Suppressor macrophage treated with lipopolysaccharide for 1 hour (primary cell): ENCODE data around the gene RANBP1.
"Not testable (repeated sequence)": the region's sequence is repeated elsewhere in the genome, so short reads cannot be mapped to it uniquely, and the experiment has no call there.

Source experiments
- DNase-seq, 3 donors: peaks; one replicate each; pipeline ENCODE4 v3.0.0-alpha.2; 2020 to 2022

Gene RANBP1

GRCh38 chr22:20155330-20156041 is 39.6 kb downstream of the RANBP1 start:
- peak; percentile 35 to 41 (median 39) for DNase-seq

GRCh38 chr22:20156042-20156389 is 40.1 kb downstream of the RANBP1 start:
- no peak for DNase-seq

- peak; percentile 77 to 89 (median 87) for DNase-seq
Measured at GRCh38 chr22:20156611-20157429, 40.9 kb downstream of the RANBP1 start.

GRCh38 chr22:20157430-20158183 is 41.7 kb downstream of the RANBP1 start:
- no peak for DNase-seq

DNA sequence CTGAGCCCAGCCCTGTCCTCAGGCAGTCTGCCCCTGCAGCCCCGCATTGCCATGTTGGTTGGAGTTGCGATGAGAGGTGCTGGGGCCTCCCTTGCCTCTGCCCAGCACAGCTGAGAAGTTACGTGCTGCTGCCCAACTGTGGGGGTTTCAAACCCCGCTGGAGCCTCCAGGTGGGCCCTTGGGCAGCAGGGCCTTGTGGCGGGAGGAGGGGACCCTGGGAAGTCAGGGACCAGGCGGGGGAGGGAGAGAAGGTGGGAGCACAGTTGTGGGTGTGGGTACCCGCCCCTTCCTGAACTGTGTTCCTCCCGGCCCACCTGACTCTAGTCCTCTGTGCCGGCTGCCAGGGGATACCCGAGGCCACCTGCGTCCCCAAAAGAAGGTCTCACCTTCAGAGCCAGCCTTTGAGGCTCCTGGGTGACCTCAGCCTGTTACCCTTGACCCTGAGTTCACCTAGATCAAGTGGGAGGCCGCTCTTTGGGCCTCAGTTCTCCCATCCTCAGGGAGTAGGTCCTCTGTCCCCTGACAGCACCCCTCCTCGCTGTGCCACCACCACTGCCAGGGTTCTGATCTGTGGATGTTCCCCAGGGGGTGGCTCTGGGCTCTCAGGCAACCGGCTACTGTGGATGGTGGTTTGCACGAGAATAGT is 42.6 kb downstream of the RANBP1 start:
- no peak for DNase-seq

DNA sequence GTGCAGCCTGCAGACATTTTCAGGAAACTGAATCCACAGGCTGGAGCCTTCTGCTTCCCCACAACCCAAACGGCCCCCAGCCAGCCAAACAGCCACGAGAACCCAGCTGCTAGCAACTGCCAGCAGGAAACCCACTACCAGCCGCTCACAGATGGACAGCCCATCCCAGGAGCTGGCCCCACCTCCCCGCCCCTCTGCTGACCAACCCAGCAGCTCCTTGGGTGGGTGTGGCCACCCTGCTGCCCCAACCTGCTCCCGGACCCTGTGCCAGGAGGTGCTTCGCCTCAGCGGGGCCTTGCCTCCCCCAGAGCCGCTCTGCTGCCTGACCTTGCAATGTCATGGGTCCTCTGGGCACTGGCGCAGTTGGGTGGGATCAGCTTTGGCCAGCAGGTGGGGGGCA is 43.2 kb downstream of the RANBP1 start:
- DNase-seq = no peak

- DNase-seq = not testable (repeated sequence)
Measured at GRCh38 chr22:20159531-20159930, 43.6 kb downstream of the RANBP1 start.

DNA sequence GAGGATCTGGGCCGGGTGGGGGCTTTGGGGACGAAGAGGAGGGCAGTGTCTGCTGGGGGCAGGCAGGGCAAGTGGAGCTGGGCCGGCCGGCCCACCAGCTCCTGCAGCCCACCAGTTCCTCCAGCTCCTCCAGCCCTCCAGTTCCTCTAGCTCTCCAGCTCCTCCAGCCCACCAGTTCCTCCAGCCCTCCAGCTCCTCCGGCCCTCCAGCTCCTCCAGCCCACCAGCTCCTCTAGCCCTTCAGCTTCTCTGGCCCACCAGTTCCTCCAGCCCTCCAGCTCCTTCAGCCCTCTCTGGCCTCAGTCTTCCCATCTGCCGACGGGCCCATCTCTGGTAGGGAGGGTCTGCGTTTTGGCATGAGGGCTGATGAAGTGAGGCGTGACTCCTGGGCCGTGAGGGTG is 44.1 kb downstream of the RANBP1 start:
- no peak for DNase-seq

DNA sequence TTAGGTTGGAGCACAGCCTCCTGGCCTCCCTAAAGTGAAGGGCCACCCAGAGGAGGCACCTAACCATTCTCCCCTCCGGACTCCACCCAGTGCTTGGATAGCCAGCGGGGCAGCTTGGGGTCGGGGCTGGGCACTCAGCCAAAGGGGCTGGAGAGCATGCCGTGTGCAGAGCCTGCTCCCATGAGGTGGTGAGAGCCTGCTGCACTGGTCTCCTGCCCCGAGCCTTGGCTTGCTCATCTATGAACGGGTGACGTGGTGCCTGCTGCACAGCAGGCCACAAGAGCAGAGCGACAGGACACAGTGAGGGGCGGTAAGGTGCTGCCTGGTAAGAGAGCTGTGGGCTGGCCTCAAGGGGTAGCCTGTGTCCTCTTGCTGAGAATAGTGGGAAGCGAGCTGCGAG is 49.0 kb downstream of the RANBP1 start:
- no peak for DNase-seq

- no peak for DNase-seq
Measured at GRCh38 chr22:20165421-20165820, 49.5 kb downstream of the RANBP1 start.

DNA sequence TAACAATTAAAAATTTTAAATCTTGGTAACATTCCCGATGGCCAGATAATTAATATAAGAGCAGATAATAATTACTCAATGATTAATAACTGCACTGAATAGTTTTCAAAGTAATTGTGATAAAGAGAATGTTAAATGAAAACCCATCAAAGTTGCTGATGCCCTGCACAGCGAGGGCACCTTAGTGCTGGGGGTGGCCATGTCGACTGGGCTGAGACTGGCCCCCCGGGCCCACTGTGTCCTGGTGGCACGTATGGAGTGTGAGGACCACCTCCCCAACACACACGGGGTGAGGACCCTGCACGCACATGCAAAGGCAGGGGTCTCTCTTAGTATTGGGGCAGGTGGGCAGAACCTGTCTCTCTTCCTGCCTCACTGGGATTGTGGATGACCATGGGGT is 50.0 kb downstream of the RANBP1 start:
- DNase-seq = no peak

- no peak for DNase-seq
Measured at GRCh38 chr22:20166703-20167102, 50.8 kb downstream of the RANBP1 start.

DNA sequence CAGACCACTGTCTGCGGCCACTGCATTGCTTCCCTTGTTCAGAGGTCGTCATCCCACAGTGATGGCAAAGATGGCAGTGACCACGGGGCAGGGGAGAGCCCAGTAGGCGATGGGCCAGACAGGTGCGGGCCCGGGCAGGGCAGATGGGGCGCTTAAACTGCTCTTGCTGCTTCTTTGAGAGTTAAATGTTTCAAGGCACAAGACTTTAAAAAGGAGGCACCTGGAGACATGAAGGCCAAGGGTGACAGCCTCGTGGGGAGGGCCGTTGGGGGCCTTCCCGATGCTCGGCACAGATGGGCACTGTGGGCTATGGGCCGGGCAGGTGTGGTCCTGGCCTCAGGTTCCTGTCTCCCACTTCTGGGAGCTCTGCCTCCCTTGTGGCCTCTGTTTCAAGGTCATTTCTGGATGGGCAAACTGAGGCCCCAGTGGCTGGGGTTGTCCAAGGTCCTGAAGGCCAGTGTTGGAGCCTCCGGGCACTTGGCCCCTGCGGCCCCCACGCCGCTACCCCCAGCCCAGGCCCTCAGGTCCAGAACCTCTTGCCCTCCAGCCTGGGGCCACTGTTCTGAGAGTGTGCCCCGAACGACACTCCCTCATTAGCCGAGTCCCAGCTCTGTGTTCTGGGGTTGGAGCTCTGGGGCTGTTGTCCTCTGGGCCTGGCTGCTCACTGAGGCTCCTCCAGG is 51.9 kb downstream of the RANBP1 start:
- DNase-seq = no peak

DNA sequence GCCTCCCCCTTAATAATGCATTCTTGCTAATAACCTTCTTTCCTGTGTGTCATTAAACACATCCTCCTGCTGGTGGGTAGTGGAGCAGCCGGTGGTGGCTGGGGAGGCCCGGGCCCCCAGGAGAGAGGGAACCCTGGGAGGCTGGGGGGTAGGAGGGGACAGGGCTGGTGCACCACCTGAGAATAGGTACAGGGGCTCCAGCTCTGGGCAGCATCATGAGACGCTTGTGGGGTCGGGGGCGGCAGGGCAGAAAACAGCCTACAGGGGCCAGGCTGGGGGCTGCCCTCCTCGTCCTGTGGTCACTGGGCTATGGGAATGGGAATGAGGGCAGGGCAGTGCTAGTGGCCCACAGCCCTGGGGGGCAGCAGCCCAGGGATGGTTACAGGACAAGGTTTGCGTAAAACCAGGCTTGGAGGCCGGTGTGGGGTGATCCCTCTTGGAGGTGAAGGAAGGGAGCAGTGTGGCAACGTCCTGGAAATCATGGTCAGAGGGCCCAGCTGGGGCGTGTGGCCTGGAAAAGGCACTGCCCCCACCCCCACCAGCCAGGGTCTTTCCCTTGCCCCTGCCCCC is 53.4 kb downstream of the RANBP1 start:
- DNase-seq = no peak

DNA sequence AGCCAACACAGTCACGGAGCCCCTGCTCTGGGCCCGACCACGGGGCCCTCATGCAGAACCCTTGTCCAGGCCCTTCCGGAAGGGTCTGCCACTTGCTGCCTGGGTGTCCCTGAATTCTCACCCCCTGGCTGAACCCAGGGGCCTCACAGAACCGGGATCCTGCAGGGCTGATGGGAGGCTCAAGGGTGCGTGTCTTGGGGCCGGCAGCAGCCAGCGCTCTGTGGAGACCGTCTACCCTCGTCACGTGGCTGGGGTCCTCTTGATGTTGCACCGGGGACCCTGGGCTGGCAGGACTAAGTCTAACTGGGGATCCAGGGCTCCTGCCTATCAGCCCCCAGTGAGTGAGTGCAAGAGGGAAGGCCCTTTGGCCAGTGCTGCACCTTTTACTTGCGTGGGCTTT is 54.3 kb downstream of the RANBP1 start:
- DNase-seq = no peak

- no peak for DNase-seq
Measured at GRCh38 chr22:20171288-20172140, 55.6 kb downstream of the RANBP1 start.

GRCh38 chr22:20172141-20172613 is 56.3 kb downstream of the RANBP1 start:
- no peak for DNase-seq

GRCh38 chr22:20173246-20173645 is 57.3 kb downstream of the RANBP1 start:
- DNase-seq = no peak

GRCh38 chr22:20173772-20174171 is 57.9 kb downstream of the RANBP1 start:
- DNase-seq = no peak

DNA sequence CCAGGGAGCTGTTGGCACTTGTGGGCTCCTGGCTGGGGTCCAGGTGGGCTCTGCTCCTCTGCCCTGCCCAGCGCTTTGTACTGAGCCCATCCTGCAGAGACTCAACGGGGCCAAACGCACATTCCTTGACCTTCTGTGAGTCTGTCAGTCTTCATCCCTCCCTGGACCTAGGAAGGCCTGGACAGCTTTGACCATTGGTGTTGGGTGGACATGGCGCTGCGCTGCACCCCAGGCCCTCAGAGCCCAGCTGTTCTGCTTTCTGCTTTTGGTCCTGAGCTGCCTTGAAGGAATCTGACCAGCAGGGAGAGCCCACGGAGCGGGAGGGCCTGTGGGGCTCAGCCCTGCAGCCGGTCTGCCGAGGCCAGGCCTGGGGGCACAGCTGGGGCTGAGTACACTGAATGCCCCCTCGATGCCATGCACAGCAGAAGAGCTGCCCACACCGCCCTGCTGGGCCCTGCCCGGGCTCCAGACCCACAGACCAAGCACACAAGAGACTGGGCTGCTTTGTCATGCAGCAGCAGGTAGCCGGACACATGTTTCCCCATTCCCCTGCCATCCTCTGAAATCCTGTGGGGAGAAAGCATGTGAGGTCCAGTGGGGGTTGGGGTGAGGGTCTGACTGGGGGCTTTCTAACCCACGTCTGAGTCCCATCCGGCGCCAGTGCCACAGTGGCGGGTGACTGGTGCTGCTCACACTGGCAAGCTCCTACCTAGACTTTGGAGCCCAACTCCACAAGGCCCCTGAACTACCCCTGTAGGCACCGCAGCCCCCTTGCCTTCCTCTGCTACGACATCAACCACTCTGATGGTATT is 59.1 kb downstream of the RANBP1 start:
- peak in 1 of 3 donors; percentile 13 for DNase-seq
